NCI-H510A (cell line): ENCODE measurements around the gene PLA2G5.
"Not testable (repeated sequence)": the region's sequence is repeated elsewhere in the genome, so short reads cannot be mapped to it uniquely, and the experiment has no call there.

Experiments used
- DNase-seq: peaks from one replicate; lab custom pipeline; 2025; lab: John Stamatoyannopoulos, UW

Gene PLA2G5

GRCh38 chr1:20117236-20117635 is 47.2 kb downstream of the PLA2G5 start:
- no peak for DNase-seq

- DNase-seq = no peak
Measured at GRCh38 chr1:20119347-20119746, 49.4 kb downstream of the PLA2G5 start, which contains the start of gene PLA2G2D. TSS of gene PLA2G2D (minus strand) at chr1:20119536. CDS start at chr1:20119498, 38 bp downstream.

- no peak for DNase-seq
Measured at GRCh38 chr1:20120796-20121195, 50.8 kb downstream of the PLA2G5 start.

DNA sequence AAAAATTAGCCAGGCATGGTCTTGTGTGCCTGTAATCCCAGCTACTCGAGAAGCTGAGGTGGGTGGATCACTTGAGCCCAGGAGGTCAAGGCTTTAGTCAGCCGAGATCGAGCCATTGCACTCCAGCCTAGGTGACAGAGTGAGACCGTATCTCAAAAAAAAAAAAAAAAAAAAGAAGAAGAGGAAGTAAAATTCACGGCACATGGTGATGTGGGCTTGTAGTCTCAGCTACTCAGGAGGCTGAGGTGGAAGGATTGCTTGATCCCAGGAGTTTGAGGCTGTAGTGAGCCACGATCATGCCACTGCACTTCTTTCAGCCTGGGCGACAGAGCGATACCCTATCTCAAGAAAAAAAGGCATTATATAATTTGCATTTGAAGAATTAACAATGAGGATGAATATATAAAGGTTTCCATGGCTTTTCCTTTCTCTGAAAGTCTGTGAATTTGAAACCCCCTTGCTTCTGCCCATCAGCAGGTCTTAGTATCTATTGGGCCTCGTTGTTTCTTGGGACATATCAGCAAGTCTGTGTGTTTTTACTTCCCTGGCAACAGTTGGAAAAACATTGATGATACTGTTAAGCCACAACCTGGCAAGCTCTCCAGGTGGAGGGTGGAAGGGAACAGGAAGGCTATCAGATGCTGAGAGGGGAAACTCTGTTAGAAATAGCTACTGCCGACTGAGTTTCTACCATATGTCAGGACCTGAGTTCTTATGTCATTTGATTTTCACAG is 53.9 kb downstream of the PLA2G5 start:
- DNase-seq = no peak

DNA sequence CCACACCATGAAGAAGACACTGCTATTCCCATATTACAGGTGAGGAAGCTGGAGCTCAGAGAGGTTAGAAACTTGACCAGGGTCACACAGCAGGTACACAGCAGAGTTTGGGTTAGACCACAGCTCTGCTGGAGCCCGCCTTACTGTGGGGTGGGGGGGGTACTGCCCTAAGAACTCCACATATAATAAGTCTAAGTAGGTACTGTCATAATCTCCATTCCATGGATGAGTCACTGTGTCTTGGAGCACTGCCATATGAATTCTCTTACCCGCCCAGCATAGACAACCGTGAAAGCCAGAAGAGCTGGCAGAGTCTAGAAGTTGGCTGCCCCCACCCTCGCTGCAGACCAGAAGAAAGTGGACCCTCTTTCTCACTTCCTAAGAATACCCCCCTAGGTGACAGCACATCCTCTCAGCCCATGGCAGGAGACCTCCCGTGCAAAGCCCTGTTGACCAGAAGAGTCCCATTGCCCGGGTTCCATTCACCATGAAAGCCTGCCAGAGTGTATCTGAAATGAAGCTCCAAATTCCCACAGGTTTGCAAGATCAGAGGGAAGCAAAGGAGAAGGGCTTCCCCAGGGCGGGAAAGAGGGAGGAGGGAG is 54.6 kb downstream of the PLA2G5 start:
- no peak for DNase-seq

GRCh38 chr1:20125100-20125499 is 55.1 kb downstream of the PLA2G5 start:
- DNase-seq = no peak

- no peak for DNase-seq
Measured at GRCh38 chr1:20126041-20126805, 56.2 kb downstream of the PLA2G5 start.

- no peak for DNase-seq
Measured at GRCh38 chr1:20126806-20127440, 56.9 kb downstream of the PLA2G5 start.

DNA sequence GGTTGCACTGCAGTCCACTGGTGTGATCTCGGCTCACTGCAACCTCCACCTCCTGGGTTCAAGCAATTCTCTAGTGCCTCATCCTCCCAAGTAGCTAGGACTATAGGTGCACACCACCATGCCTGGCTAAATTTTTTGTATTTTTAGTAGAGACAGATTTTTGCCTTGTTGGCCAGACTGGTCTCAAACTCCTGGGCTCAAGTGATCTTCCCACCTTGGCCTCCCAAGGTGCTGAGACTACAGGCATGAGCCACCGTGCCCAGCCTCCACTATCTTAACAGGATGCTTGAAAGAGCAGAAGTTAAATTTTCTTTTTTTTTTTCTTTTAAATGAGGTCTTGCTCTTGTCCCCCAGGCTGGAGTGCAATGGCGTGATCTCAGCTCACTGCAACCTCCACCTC is 60.5 kb downstream of the PLA2G5 start:
- not testable (repeated sequence) for DNase-seq

DNA sequence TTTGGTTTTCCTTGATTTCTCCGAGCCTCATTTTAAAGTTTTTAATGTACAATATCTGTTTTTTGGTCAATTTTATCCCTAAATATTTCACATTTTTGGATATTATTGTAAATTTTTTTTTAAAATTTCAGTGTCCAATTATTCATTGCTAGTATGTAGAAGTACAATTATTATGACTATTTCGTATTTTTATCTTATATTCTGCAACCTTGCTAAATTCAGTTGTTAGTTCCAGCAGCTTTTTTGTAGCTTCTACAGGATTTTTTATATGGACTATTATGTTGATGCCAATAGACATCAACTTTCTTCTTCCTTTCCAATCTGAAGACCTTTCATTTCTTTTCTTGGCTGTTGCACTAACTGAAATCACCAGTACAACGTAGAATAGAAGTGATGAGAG is 65.0 kb downstream of the PLA2G5 start:
- no peak for DNase-seq

GRCh38 chr1:20136249-20136648 is 66.3 kb downstream of the PLA2G5 start:
- DNase-seq = no peak

DNA sequence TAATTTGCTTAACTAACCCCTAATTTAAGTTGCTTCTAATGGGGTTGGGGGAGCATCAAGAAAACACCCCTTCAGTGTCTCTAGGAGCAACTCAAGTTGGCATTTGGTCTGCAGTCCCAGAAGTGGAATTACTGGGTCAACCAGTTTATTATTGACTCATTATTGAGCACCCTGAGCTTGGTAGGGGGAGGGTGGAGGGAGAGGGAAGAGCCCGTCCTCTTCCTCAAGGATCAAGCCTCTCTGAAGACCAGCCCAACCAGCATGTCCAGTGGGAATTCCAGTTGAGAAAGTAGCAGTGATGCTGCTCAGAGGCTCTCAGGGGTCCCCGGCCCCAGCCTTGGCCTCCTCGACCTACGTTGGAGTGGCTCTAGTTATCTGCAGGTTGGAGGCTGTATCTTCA is 67.1 kb downstream of the PLA2G5 start:
- DNase-seq = peak; percentile 60

DNA sequence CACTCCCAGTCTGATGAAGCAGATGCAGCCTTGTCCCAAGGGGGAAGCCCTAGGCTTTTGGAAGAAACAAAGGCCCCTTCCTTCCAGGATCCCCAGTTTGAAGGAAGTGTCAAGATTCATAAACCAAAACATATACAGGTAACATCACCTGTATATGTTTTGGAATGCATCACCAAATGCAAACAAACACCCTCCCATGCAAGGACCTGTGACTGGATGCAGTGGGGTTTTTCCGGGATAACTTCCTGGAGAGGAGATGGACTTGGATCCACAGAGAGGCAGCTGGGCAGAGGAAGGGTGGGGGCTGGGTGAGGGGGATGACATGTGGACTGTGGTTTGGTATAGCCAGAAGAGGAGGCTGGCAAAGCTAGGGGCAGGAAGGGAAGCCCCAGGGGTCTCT is 67.6 kb downstream of the PLA2G5 start:
- DNase-seq = no peak

DNA sequence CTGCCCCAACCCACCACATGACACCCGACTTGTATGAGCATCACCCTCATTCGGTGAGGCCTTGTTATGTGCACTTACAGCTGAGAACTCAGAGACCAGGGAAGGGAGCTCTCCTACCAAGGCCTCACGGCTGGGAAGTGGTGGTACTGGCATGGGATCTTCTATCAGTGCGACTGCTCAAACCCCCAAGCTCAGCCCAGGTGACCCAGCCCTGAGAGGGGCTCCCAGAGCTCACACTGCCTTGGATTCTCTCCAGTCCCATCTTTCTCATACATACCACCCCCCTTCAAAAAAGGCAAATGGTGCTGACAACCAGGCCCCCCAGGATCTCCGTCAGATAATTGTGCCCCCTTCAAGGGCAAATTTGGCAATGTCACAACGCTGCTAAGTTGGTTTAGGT is 68.4 kb downstream of the PLA2G5 start:
- no peak for DNase-seq

DNA sequence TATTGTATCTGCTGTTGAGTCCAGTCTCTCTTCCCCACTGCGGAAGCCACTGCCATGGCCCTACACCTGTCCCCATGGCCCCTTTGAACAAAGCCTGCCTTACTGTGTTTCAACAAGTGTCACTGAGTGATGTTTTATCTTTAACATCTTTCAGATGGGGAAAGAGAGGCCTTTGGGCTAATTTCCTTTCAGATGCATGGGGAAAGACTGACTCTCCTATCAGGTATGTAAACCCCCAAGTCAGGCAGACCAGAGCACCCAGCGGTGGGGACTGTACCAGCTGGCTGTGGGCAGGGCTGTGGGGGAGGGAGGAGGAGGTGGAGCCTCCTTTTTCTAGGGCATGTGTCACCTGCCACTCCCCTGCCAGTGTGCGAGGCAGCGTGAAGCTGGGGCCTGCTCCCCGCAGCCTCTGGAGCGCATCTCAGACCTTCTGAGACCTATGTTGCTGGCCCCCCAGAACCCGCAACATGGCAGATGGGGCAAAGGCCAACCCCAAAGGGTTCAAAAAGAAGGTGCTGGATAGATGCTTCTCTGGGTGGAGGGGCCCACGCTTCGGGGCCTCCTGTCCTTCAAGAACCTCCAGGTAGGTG is 69.1 kb downstream of the PLA2G5 start, which contains the start of gene PLA2G2F:
Gene PLA2G2F, plus strand, starts transcription at position 363 of the 590 bp plus-strand sequence. Its CDS starts 105 bp downstream, at position 468.
- DNase-seq = no peak

DNA sequence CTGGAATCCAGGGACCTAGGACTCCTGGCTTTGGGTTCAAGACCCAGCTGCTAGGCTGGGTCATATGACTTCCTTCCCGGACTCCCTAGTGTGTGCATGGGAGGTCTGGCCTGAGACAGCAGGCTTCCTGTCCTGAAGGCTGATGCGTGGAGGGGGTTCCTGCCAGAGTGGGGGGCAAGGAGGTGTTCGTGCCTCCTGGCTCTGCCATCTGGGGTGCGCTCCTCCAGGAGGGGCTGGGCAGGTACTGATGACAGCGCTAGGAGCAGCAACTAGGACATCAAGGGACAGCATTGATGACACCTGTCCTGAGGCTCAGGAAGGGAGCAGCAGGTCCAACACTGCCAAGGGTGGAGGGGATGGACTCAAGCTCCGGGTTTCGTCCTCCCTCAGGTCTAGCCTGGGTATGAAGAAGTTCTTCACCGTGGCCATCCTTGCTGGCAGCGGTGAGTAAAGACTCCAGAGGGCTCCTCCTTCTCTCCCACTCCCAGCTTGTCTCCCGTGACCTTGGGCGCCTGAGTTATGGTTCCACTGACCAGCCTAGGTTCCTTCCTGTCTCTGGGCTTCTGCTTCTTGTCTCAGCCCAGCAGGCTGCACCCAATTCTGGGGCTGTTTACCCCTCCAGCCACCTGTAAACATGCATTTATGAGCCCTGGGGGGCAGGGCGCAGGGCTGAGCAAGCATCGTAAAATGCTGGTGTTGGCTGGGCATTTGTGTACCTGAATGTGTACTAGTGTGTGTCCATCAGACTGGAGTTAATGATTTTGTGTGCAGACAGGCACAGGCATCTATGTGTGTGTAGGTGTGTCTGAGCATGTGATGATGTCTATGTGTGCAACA is 70.0 kb downstream of the PLA2G5 start:
- no peak for DNase-seq

DNA sequence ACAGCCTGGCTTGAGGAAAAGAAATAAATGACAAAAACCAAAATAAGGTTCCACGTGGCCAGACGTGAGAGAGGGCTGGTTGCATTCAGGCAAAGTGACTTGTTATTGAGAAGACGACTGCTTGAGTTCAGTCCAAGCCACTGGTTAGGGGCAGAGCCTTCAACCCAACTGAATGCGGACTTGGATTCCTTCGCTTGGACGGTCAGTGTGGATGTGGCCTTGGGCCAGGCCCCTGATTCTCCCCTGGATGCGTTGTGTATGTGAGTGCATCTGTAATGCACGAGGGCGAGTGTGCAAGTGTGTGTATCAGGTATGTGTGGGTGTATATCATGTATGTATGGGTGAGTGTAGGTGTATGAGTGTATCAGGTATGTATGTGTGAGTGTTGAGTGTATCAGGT is 71.0 kb downstream of the PLA2G5 start:
- DNase-seq = no peak

- DNase-seq = no peak
Measured at GRCh38 chr1:20141466-20141865, 71.5 kb downstream of the PLA2G5 start.
